ENCODE measurements around the gene RPLP1. TPM values are rescaled to one million over a fixed set of nuclear protein-coding genes. Genes with fewer than 3 reads are reported as not detected.
A peak's percentile ranks its signal among the peaks of the same experiment; 100 is the strongest.

Gene RPLP1
- total RNA-seq, 2 donors from 2014 or later = 332 to 973 TPM

DNA sequence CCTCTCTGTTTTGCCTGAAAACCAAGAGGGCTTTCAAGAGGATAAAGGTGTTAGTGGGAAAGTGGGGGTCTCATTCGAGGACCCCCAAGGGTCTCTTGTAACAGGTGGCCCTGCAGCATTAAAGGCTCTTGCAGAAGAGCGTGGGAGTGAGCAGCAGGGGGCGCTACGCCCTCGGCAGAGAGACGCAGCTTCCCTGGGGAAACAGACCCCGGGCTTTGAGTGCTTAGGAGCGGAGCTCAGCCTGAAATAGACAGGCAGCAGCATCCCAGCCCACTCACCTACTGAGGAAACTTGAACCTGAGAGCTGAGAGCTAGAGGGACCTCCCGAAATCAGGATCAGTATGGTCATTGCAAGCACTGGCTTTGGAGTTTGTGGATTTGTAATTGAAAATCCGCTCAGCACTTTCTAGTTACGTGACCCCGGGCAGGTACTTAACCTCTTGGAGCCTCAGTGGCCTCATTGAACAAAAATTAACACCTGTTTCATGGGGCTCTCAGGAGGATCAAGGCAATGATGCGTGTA lies 25.7 kb downstream of the RPLP1 start:
- Histone ChIP-seq H3K4me1 (no peaks in the 10 kb centered on the region), H3K4me3 (no peak overlapping the region), H3K27me3 (no peaks in the 10 kb centered on the region), H3K27ac (no peak overlapping the region), H3K9me3 (no peaks in the 10 kb centered on the region), H3K36me3 (replicated peaks in 1 of 2; ENCODE audit: insufficient read depth in 1 of 2, low read depth in 2 of 2) (no peaks in the 10 kb centered on the region)
- 34 to 49% methylated on average over 8 to 13 of the region's 13 CpGs for WGBS, 2 donors
- intact Hi-C loops (cut with DNase I) = loop anchor here (5.0 kb wide), 1 partner anchor 1009 kb away; no protein-coding TSS in a partner anchor
- ATAC-seq (peak; percentile 38), DNase-seq (peak; percentile 41 to 61 (median 50))
- TF ChIP-seq POLR2A (IDR thresholded peaks at IDR 0.05) = no peak
- TF ChIP-seq, protein P1, sequence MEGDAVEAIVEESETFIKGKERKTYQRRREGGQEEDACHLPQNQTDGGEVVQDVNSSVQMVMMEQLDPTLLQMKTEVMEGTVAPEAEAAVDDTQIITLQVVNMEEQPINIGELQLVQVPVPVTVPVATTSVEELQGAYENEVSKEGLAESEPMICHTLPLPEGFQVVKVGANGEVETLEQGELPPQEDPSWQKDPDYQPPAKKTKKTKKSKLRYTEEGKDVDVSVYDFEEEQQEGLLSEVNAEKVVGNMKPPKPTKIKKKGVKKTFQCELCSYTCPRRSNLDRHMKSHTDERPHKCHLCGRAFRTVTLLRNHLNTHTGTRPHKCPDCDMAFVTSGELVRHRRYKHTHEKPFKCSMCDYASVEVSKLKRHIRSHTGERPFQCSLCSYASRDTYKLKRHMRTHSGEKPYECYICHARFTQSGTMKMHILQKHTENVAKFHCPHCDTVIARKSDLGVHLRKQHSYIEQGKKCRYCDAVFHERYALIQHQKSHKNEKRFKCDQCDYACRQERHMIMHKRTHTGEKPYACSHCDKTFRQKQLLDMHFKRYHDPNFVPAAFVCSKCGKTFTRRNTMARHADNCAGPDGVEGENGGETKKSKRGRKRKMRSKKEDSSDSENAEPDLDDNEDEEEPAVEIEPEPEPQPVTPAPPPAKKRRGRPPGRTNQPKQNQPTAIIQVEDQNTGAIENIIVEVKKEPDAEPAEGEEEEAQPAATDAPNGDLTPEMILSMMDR (IDR thresholded peaks at IDR 0.05) = peak; percentile 56 to 78 (median 69)

DNA sequence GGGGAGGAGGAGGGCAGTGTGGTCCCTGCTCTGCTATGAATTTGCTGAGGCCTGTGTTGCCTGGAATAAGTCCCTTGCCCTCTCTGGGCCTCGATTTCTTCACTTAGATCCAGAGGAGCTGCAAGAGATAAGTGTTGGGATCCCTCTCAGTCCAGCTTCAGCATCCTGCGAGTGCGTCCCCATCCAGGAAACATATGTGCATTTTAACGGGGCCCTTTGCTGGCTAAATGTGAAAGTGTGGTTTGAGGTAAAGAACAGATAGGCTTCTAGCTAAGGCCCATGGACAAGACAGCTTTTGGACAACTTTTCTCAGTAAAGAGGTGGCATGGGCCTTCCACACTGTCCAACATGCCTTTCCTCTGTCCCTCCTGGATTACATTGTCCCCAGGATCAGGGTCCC lies 26.5 kb downstream of the RPLP1 start:
- Histone ChIP-seq H3K9me3 (no peaks in the 10 kb centered on the region), H3K4me3 (no peak overlapping the region), H3K4me1 (no peaks in the 10 kb centered on the region), H3K27me3 (no peaks in the 10 kb centered on the region), H3K36me3 (replicated peaks in 1 of 2; ENCODE audit: insufficient read depth in 1 of 2, low read depth in 2 of 2) (no peaks in the 10 kb centered on the region), H3K27ac (no peak overlapping the region)
- ATAC-seq (no peak), DNase-seq (no peak)
- intact Hi-C loops (cut with DNase I) = loop anchor here (5.0 kb wide), 1 partner anchor 1008 kb away; no protein-coding TSS in a partner anchor
- 73 to 76% methylated on average over 3 to 4 of the region's 4 CpGs for WGBS, 2 donors
- TF ChIP-seq, protein P1 (IDR thresholded peaks at IDR 0.05) = no peak
- no peak for TF ChIP-seq POLR2A (IDR thresholded peaks at IDR 0.05)

DNA sequence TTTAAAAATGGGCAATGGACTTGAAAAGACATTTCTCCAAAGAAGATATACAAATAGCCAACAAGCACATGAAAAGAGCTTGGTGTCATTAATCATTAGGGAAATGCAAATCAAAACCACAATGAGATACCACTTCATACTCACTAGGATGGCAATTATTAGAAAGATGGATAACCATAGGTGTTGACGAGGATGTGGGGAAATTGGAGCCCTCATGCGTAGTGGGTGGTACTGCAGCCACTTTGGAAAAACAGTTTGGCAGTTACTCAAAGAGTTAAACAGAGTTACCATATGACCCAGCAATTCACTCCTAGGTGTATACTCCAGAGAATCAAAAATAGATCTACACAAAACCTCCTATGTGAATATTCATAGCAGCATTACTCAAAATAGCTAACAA lies 27.4 kb downstream of the RPLP1 start:
- no peak overlapping the region for H3K4me3 ChIP-seq
- intact Hi-C loops (cut with DNase I) = loop anchor here (5.0 kb wide), 1 partner anchor 1007 kb away; no protein-coding TSS in a partner anchor
- no peak for DNase-seq
- no peaks in the 10 kb centered on the region for H3K9me3 ChIP-seq
- no peaks in the 10 kb centered on the region for H3K36me3 ChIP-seq (replicated peaks in 1 of 2; ENCODE audit: insufficient read depth in 1 of 2, low read depth in 2 of 2)
- WGBS, 2 donors = 92 to 100% methylated on average over 2 of the region's 2 CpGs
- no peaks in the 10 kb centered on the region for H3K4me1 ChIP-seq
- H3K27me3 ChIP-seq = no peaks in the 10 kb centered on the region
- no peak for TF ChIP-seq POLR2A (IDR thresholded peaks at IDR 0.05)
- TF ChIP-seq, protein P1 (IDR thresholded peaks at IDR 0.05) = no peak
- ATAC-seq = no peak
- H3K27ac ChIP-seq = no peak overlapping the region

DNA sequence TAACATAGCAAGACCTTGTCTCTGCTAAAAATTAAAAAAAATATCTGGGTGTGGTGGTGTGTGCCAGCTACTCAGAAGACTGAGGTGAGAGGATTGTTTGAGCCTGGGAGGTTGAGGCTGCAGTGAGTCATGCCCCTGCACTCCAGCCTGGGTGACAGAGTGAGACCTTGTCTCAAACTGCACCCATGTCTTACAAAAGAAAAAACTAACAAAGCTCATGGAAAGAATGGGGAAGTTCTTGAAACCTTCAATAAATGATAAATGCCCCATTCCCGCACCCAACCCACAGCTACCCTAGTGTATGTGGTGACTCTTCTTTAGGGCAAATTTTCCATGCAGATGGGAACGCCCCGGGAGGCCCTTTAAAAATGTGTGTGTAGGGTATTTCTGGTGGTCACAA lies 28.3 kb downstream of the RPLP1 start:
- TF ChIP-seq, protein P1 (IDR thresholded peaks at IDR 0.05) = no peak
- no peak for TF ChIP-seq POLR2A (IDR thresholded peaks at IDR 0.05)
- WGBS, 2 donors = 64 to 91% methylated on average over 3 of the region's 3 CpGs
- Histone ChIP-seq H3K27me3 (no peaks in the 10 kb centered on the region), H3K4me1 (no peaks in the 10 kb centered on the region), H3K9me3 (no peaks in the 10 kb centered on the region), H3K36me3 (replicated peaks in 1 of 2; ENCODE audit: insufficient read depth in 1 of 2, low read depth in 2 of 2) (no peaks in the 10 kb centered on the region), H3K27ac (no peak overlapping the region), H3K4me3 (no peak overlapping the region)
- no peak for DNase-seq
- intact Hi-C loops (cut with DNase I) = no loop called here
- ATAC-seq = no peak

DNA sequence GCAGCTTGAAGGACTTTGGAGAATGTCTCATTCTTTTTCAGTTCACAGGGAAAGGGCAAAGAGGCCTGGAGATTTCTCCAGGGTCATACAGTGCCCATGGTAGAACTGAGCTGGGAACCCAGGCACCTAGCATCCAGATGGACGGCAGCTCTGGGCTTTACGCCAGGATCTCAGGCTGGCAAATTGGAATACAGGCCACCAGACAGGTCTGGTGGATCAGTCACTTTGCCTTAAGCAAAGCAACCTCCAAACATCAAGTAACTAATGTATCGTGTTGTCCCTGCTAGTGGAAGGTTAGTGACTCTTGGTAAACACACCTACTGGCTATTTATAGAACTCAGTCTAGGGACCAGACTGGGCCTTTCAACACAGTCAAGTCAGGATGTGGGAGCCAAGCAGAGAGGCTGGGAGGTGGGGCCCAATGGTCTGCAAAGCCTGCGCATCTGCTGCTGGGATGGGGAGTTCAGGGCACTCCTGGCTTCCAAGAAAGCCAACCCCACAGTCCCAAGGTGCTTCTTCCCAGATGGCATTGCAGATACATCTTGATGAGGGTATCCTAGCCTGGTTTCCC lies 30.2 kb downstream of the RPLP1 start:
- Histone ChIP-seq H3K27me3 (no peaks in the 10 kb centered on the region), H3K9me3 (no peaks in the 10 kb centered on the region), H3K36me3 (replicated peaks in 1 of 2; ENCODE audit: insufficient read depth in 1 of 2, low read depth in 2 of 2) (no peaks in the 10 kb centered on the region), H3K4me3 (no peak overlapping the region), H3K27ac (no peak overlapping the region), H3K4me1 (peaks cover 13% of the 10 kb centered on the region)
- intact Hi-C loops (cut with DNase I) = no loop called here
- 46 to 60% methylated on average over 2 to 4 of the region's 4 CpGs for WGBS, 2 donors
- ATAC-seq (no peak), DNase-seq (peak in 2 of 4 donors; percentile 46 to 48)
- TF ChIP-seq, protein P1 (IDR thresholded peaks at IDR 0.05) = no peak
- no peak for TF ChIP-seq POLR2A (IDR thresholded peaks at IDR 0.05)

Data from body of pancreas (tissue), 4 donors.